ENCODE data around the gene CCNG2.

CCNG2 gene

GRCh38 chr4:77179519-77179918, 22.5 kb downstream of the CCNG2 start:
- no peak for DNase-seq

- no peak for DNase-seq
These were observed 24.7 kb downstream of the CCNG2 start for GRCh38 chr4:77181720-77182119.

GRCh38 chr4:77183777-77184420, 26.9 kb downstream of the CCNG2 start:
- no peak for DNase-seq

- no peak for DNase-seq
These were observed 28.0 kb downstream of the CCNG2 start for GRCh38 chr4:77184974-77185373.

GRCh38 chr4:77185686-77186085, 28.7 kb downstream of the CCNG2 start:
- DNase-seq = peak in 1 of 2 experiments; percentile 22

- peak; percentile 31 to 70 for DNase-seq
These were observed 30.3 kb downstream of the CCNG2 start for GRCh38 chr4:77187322-77187721.

- peak in 1 of 2 experiments; percentile 5 for DNase-seq
These were observed 31.7 kb downstream of the CCNG2 start for GRCh38 chr4:77188498-77189220.

- no peak for DNase-seq
These were observed 32.4 kb downstream of the CCNG2 start for GRCh38 chr4:77189412-77189811.

GRCh38 chr4:77190053-77190452, 33.0 kb downstream of the CCNG2 start:
- DNase-seq = no peak

- no peak for DNase-seq
These were observed 36.0 kb downstream of the CCNG2 start for GRCh38 chr4:77193046-77193445.

- DNase-seq = no peak
These were observed 36.6 kb downstream of the CCNG2 start for GRCh38 chr4:77193511-77194102.

- no peak for DNase-seq
These were observed 37.4 kb downstream of the CCNG2 start for GRCh38 chr4:77194366-77194765.

GRCh38 chr4:77194989-77195388, 38.0 kb downstream of the CCNG2 start:
- no peak for DNase-seq

GRCh38 chr4:77196866-77197265, 39.9 kb downstream of the CCNG2 start:
- DNase-seq = no peak

GRCh38 chr4:77197361-77197760, 40.4 kb downstream of the CCNG2 start:
- DNase-seq = no peak

- DNase-seq = no peak
These were observed 40.8 kb downstream of the CCNG2 start for GRCh38 chr4:77197831-77198230.

GRCh38 chr4:77199276-77199675, 42.3 kb downstream of the CCNG2 start:
- no peak for DNase-seq

GRCh38 chr4:77199701-77200100, 42.7 kb downstream of the CCNG2 start:
- no peak for DNase-seq

GRCh38 chr4:77201343-77201742, 44.3 kb downstream of the CCNG2 start:
- no peak for DNase-seq

- no peak for DNase-seq
These were observed 44.9 kb downstream of the CCNG2 start for GRCh38 chr4:77201857-77202256.

GRCh38 chr4:77202491-77202890, 45.5 kb downstream of the CCNG2 start:
- no peak for DNase-seq

- peak; percentile 50 to 86 for DNase-seq
These were observed 46.6 kb downstream of the CCNG2 start for GRCh38 chr4:77203380-77204197.

- no peak for DNase-seq
These were observed 47.6 kb downstream of the CCNG2 start for GRCh38 chr4:77204621-77205020.
